Subcutaneous abdominal adipose tissue (tissue), 5 donors: ENCODE results near the gene SLC2A13.

Source experiments
- H3K27ac ChIP-seq: one replicate; pipeline ENCODE4 v1.7.0; 2013; ENCODE audit warnings: low read depth, mild to moderate bottlenecking, inconsistent platforms, low read length, moderate library complexity
- H3K27me3 ChIP-seq, 5 donors: one replicate each; pipeline ENCODE4 v1.7.0; 2013; ENCODE audit warnings: low read length in 5 of 5, inconsistent platforms in 1 of 5; ENCODE audit not compliant: control insufficient read depth in 5 of 5, insufficient read depth in 4 of 5
- H3K36me3 ChIP-seq, 5 donors: one replicate each; pipeline ENCODE4 v1.7.0; 2013; ENCODE audit warnings: low read length in 5 of 5; ENCODE audit not compliant: control insufficient read depth in 5 of 5, insufficient read depth in 5 of 5
- H3K4me1 ChIP-seq, 5 donors: one replicate each; pipeline ENCODE4 v1.7.0; 2013; ENCODE audit warnings: low read length in 5 of 5, mild to moderate bottlenecking in 3 of 5, moderate library complexity in 1 of 5; ENCODE audit not compliant: control insufficient read depth in 5 of 5, insufficient read depth in 5 of 5
- H3K4me3 ChIP-seq, 5 donors: one replicate each; pipeline ENCODE4 v1.7.0; 2013; ENCODE audit warnings: low read length in 5 of 5, low read depth in 1 of 5
- H3K9ac ChIP-seq, 5 donors: one replicate each; pipeline ENCODE4 v1.7.0; 2013; ENCODE audit warnings: low read length in 5 of 5, mild to moderate bottlenecking in 4 of 5, moderate library complexity in 3 of 5
- H3K9me3 ChIP-seq, 5 donors: one replicate each; pipeline ENCODE4 v1.7.0; 2013; ENCODE audit warnings: low read length in 5 of 5; ENCODE audit not compliant: control insufficient read depth in 5 of 5
- donor health status: healthy.
- donor health status: healthy.
- donor health status: healthy.
- donor health status: healthy.
- donor health status: healthy.

SLC2A13 gene

DNA sequence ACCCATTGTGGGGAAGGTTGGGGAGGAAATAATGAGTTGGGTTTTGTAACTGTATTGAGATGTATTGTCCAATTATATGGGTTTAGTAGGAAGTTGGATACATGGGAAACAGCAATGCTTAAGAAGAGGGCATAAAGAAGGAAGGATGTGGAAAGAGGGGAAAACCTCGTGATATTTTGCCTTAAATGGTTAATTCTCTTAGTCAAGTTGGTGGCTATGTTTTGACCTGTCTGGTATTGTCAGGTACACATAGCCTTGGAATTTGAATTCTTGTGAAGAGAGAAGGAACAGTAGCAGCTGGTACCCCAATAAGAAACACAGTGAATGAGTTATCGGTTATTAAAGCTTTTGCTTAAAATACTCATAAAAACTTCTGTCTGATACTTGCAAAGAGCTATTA is 32.6 kb upstream of the SLC2A13 start:
- no peaks in the 10 kb centered on the region for H3K36me3 ChIP-seq
- H3K9ac ChIP-seq, result no peak overlapping the region
- H3K9me3 ChIP-seq, result no peaks in the 10 kb centered on the region
- no peak overlapping the region for H3K27ac ChIP-seq
- H3K27me3 ChIP-seq, result no peaks in the 10 kb centered on the region
- H3K4me1 ChIP-seq, result no peaks in the 10 kb centered on the region
- H3K4me3 ChIP-seq, result no peak overlapping the region

DNA sequence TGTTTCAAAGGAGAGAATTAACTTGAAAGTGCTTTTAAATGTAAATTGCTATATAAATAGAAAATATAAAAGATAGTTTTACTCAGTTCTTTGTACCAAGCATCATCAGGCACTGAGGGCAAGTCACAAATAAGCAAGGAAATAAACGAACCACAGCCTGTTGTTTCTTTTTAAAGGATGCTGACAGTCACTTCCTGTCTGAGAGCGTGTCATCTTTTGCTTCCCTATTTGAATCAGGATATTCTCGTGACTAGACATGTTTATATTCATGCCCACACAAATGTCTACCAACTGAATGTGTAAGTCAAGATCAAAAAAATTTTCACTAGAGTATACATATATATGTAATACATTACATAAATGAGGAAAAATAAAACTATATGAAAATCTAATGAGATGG is 31.4 kb upstream of the SLC2A13 start:
- Histone ChIP-seq H3K27me3 (no peaks in the 10 kb centered on the region), H3K4me1 (no peaks in the 10 kb centered on the region), H3K36me3 (no peaks in the 10 kb centered on the region), H3K9ac (no peak overlapping the region), H3K9me3 (no peaks in the 10 kb centered on the region), H3K27ac (no peak overlapping the region), H3K4me3 (no peak overlapping the region)

DNA sequence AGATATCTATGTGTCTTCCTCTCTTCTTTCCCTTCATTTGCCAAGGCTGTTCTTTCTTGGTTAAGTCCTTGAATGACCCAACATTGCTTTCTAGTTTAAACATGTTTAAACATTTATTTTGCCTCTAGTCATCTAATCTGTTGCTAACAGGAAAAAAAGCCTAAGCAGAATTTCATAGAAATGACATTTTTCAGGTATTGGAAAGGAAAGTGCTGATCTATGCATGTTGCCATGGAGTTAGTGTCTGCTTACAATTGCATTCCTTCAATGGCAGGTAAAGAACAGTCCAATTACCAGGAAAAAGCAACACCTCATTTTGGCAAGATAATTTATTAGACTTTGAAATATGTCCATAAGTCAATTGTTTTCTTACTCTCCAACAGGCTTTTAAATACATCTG is 21.5 kb upstream of the SLC2A13 start:
- Histone ChIP-seq H3K4me3 (no peak overlapping the region), H3K36me3 (no peaks in the 10 kb centered on the region), H3K9me3 (no peaks in the 10 kb centered on the region), H3K27me3 (no peaks in the 10 kb centered on the region), H3K4me1 (no peaks in the 10 kb centered on the region), H3K27ac (no peak overlapping the region), H3K9ac (no peak overlapping the region)

DNA sequence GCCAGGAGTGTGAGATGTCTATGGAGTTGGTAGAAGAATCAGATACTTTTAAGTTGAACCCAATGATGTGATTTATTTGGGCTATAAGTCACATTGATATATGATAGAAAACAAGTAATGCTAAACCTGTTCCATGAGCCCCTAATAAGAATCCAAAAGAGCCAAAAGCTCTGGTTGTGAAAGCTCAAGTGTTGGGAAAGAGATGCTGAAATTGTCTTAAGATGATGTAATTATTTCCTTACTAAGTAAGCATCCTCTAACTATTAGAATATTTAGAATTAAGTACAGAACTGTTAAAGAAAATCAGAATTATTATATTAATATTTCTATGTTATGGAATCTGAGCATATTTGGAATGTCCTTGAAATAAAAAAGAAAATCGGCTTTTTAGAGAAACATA is 17.6 kb upstream of the SLC2A13 start:
- no peaks in the 10 kb centered on the region for H3K36me3 ChIP-seq
- H3K27me3 ChIP-seq, result no peaks in the 10 kb centered on the region
- no peak overlapping the region for H3K27ac ChIP-seq
- H3K9ac ChIP-seq, result no peak overlapping the region
- no peak overlapping the region for H3K4me3 ChIP-seq
- H3K9me3 ChIP-seq, result no peaks in the 10 kb centered on the region
- no peaks in the 10 kb centered on the region for H3K4me1 ChIP-seq

DNA sequence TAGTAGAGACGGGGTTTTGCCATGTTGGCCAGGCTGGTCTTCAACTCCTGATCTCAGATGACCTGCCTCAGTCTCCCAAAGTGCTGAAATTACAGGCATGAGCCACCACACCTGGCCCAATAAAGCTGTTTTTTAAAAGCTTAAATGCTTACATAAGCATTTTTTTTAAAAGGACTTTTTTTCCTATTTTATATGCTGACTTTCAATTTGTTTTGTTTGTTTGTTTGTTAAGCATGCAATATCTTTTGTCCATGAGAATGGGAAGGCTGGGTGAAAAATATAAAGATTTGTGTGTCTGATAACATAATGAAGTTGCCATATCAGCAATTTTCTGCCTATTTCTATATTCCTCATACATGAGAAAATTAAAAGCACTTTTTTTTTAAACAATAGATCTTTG is 17.0 kb upstream of the SLC2A13 start:
- Histone ChIP-seq H3K9me3 (no peaks in the 10 kb centered on the region), H3K4me1 (no peaks in the 10 kb centered on the region), H3K4me3 (no peak overlapping the region), H3K27me3 (no peaks in the 10 kb centered on the region), H3K27ac (no peak overlapping the region), H3K9ac (no peak overlapping the region), H3K36me3 (no peaks in the 10 kb centered on the region)

DNA sequence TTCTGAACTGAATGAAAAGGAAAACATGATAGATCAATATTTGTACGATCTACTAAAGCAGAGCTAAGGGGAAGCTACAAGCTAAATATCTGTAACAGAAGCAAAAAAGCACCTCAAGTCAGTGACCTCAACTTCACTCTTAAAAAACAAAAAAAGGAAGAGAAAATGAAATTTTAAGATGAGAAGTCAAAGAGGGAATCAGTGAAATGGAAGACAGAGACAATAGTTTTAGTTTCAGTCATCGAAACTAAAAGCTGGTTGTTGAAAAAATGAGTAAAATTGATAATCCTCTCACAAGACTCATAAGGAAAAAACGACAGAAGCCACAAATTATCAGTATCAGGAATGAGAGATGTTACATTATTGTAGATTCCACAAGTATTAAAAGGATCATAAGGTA is 11.9 kb upstream of the SLC2A13 start:
- Histone ChIP-seq H3K27ac (no peak overlapping the region), H3K4me3 (no peak overlapping the region), H3K4me1 (no peaks in the 10 kb centered on the region), H3K36me3 (no peaks in the 10 kb centered on the region), H3K9ac (no peak overlapping the region), H3K27me3 (no peaks in the 10 kb centered on the region), H3K9me3 (no peaks in the 10 kb centered on the region)

DNA sequence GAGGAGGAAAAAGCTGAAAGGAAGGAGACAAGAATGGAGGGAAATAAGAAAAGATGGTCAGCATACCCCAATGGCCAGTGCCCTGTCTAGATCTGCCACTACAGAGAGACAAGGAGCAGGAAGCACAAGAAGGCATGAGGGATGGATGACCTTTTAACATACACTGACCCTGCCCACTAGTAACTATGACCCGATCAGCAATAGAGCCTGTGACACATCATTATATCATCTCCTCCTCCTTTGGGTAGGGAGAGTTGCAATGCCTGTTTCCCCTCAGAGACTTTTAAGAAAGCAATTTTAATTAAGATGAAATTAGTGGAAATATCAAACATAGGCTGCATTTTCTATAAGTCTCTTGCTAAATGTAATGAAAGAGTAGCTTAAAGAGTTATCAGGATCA is 4.7 kb upstream of the SLC2A13 start:
- no peaks in the 10 kb centered on the region for H3K36me3 ChIP-seq
- H3K27ac ChIP-seq, result no peak overlapping the region
- no peaks in the 10 kb centered on the region for H3K27me3 ChIP-seq
- no peak overlapping the region for H3K4me3 ChIP-seq
- no peaks in the 10 kb centered on the region for H3K9me3 ChIP-seq
- H3K4me1 ChIP-seq, result peaks cover 0 to 17% (median 15%) of the 10 kb centered on the region in 5 donors
- no peak overlapping the region for H3K9ac ChIP-seq

DNA sequence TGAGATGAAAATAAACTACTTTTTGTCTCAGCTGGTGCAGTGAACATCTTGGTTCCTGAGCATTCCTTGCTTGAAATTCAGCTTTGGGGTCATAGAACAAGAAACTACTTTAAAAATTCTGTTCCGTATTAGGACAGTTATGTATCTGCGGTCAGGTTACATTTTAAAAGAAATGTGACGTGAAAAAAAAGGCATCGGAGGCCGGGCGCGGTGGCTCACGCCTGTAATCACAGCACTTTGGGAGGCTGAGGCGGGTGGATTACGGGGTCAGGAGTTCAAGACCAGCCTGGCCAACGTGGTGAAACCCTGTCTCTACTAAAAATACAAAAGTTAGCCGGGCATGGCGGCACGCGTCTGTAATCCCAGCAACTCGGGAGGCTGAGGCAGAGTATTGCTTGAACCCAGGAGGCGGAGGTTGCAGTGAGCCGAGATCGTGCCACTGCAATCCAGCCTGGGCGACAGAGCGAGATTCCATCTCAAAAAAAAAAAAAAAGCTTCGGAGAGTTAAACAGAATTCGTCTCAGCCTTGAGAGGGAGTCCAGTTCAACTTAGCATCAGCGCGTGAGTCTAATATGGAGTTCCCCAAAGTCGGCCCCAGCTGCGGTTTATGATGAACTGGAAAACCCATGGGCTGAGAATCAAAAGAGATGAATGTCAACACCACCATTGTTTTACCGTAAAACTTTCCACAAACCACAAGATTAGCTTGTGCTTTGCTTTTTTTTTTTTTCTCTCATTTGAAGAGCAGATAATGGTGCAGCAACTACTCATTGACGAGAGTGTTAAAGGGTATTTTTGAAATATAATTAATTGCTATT is 2.1 kb upstream of the SLC2A13 start:
- H3K4me3 ChIP-seq, result peak overlapping the region in 1 of 5 donors; percentile 83
- no peaks in the 10 kb centered on the region for H3K9me3 ChIP-seq
- no peaks in the 10 kb centered on the region for H3K27me3 ChIP-seq
- peaks cover 0 to 35% (median 31%) of the 10 kb centered on the region in 5 donors for H3K4me1 ChIP-seq
- no peak overlapping the region for H3K9ac ChIP-seq
- no peaks in the 10 kb centered on the region for H3K36me3 ChIP-seq
- no peak overlapping the region for H3K27ac ChIP-seq

DNA sequence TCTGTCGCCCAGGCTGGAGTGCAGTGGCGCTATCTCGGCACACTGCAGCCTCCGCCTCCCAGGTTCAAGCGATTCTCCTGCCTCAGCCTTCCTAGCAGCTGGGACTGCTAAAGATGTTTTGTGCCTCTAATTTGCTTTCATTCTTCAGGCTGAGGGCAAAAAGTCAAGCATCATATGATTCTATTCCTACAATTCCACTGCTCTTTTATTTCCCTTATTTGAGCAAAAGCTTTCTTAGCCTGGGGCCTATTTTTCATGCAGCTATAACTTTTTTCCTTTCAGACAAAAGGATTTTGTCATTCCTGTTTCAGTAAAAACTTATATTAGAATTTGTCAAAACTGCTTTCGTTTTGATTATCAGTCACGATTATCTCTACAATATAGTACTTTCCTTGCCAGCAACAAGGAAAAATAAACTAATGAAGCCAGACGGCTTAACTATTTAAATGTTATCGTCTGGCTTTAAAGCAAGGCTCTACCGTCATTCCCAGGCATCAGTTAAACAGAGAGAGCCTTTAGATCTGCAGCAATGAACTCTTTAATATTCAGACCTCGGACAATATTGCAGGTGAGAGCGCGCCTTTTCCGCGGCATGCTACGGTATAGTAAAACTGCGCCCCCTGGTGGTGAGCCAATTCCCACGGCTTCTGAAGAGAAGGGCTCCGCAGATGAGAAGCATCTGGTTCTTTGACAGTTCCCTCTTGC is 1.4 kb upstream of the SLC2A13 start:
- H3K27me3 ChIP-seq, result no peaks in the 10 kb centered on the region
- H3K27ac ChIP-seq, result no peak overlapping the region
- H3K4me3 ChIP-seq, result peak overlapping the region; percentile 70 to 90 (median 84)
- peak overlapping the region in 1 of 5 donors; percentile 8 for H3K9ac ChIP-seq
- peaks cover 0 to 35% (median 31%) of the 10 kb centered on the region in 5 donors for H3K4me1 ChIP-seq
- no peaks in the 10 kb centered on the region for H3K9me3 ChIP-seq
- no peaks in the 10 kb centered on the region for H3K36me3 ChIP-seq

DNA sequence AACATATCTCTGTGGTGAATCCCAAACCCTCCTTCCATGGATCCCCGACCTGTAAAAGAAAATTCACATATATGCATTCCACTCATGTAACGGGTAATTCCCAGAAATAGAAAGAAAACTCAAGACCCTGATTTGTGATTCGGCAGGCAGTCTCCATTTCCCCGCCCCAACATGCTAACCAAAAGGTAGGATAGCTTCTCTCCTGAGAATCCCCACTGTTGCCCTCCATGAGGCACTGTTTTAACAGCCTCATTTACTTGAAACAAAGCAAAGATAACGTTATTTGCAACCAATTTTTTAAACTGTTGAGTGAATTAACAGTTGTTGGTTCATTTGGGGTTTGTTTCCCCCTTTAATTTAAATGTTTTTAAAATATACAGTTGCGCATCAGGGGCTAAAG is 774 bp upstream of the SLC2A13 start:
- Histone ChIP-seq H3K4me3 (peak overlapping the region; percentile 70 to 90 (median 84)), H3K9ac (peak overlapping the region in 1 of 5 donors; percentile 54), H3K27me3 (no peaks in the 10 kb centered on the region), H3K4me1 (peaks cover 0 to 35% (median 31%) of the 10 kb centered on the region in 5 donors), H3K9me3 (no peaks in the 10 kb centered on the region), H3K36me3 (no peaks in the 10 kb centered on the region), H3K27ac (peak overlapping the region; percentile 28)
